Activated T-helper 1 cell treated with anti-CD3 and anti-CD28 coated beads, Interleukin-2, amount 50 U/mL, for 16 hours (primary cell): ENCODE results near the gene MRPL22.
"Not testable (repeated sequence)": the region's sequence is repeated elsewhere in the genome, so short reads cannot be mapped to it uniquely, and the experiment has no call there.

ENCODE experiments used
- DNase-seq, 2 donors: peaks; one replicate each; pipeline ENCODE4 v3.0.0-alpha.2; 2020; ENCODE audit warnings: low read depth in 1 of 2, low spot score in 1 of 2

MRPL22 gene

GRCh38 chr5:154940772-154941620 is at the start of gene MRPL22:
Gene MRPL22 (plus strand): TSS chr5:154941073. CDS start chr5:154941111, 38 bp downstream.
- peak; percentile 89 to 90 for DNase-seq

GRCh38 chr5:154892369-154892771 is 48.5 kb upstream of the MRPL22 start:
- DNase-seq: no peak

- DNase-seq: no peak
Observed at GRCh38 chr5:154893381-154893780, 47.5 kb upstream of the MRPL22 start.

- DNase-seq: no peak
Observed at GRCh38 chr5:154895606-154896561, 45.0 kb upstream of the MRPL22 start.

GRCh38 chr5:154896562-154897165 is 44.2 kb upstream of the MRPL22 start:
- no peak for DNase-seq

- no peak for DNase-seq
Observed at GRCh38 chr5:154898210-154898609, 42.7 kb upstream of the MRPL22 start.

GRCh38 chr5:154899151-154899816 is 41.6 kb upstream of the MRPL22 start:
- no peak for DNase-seq

- DNase-seq: no peak
Observed at GRCh38 chr5:154900066-154900465, 40.8 kb upstream of the MRPL22 start.

- DNase-seq: no peak
Observed at GRCh38 chr5:154901276-154901675, 39.6 kb upstream of the MRPL22 start.

- no peak for DNase-seq
Observed at GRCh38 chr5:154901913-154902312, 39.0 kb upstream of the MRPL22 start.

GRCh38 chr5:154905601-154906000 is 35.3 kb upstream of the MRPL22 start:
- not testable (repeated sequence) for DNase-seq

GRCh38 chr5:154916874-154917273 is 24.0 kb upstream of the MRPL22 start:
- no peak for DNase-seq

GRCh38 chr5:154917757-154918156 is 23.1 kb upstream of the MRPL22 start:
- DNase-seq: no peak

- no peak for DNase-seq
Observed at GRCh38 chr5:154923441-154924430, 17.1 kb upstream of the MRPL22 start.

- no peak for DNase-seq
Observed at GRCh38 chr5:154933537-154933936, 7.3 kb upstream of the MRPL22 start.

- no peak for DNase-seq
Observed at GRCh38 chr5:154934881-154935280, 6.0 kb upstream of the MRPL22 start.

GRCh38 chr5:154937186-154937717 is 3.6 kb upstream of the MRPL22 start:
- DNase-seq: no peak

GRCh38 chr5:154937718-154938466 is 3.0 kb upstream of the MRPL22 start, which contains the start of gene GEMIN5:
Gene GEMIN5 (minus strand): TSS chr5:154938211. CDS start chr5:154938133, 78 bp downstream.
- peak; percentile 64 to 75 for DNase-seq

GRCh38 chr5:154939387-154939786 is 1.5 kb upstream of the MRPL22 start:
- DNase-seq: not testable (repeated sequence)
